GM21381 (cell line): ENCODE results near the gene MPP7.

Source experiments
- ATAC-seq: cut with Tn5 transposase; IDR thresholded peaks from one replicate; pipeline ENCODE4 v1.9.1; 2021; ENCODE audit warnings: mild to moderate bottlenecking, moderate library complexity; ENCODE audit not compliant: unreplicated experiment

Gene MPP7

DNA sequence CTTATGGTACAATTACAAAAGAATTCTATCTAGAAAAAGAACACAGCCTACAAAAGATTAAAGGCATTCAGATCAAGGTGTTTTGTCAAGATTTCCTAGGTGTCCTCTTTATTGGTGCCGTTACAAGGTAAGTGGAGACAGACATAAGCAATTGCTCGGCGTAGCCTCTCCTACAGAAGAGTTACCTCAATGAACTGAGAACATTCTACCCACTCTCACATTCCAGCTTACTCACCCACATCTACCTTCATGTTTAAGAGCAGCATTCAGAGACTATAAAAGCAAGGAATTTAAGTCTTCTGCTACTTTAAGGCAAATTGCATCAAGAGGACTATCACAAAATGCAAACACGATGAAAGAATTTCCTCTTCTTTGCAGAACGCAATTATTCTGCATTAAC is 29.5 kb downstream of the MPP7 start:
- no peak for ATAC-seq

- no peak for ATAC-seq
These were observed 32.9 kb downstream of the MPP7 start for GRCh38 chr10:28269842-28270456.

- no peak for ATAC-seq
These were observed 36.2 kb downstream of the MPP7 start for GRCh38 chr10:28266449-28267224.

GRCh38 chr10:28263136-28263857 is 39.6 kb downstream of the MPP7 start:
- no peak for ATAC-seq

GRCh38 chr10:28256776-28257175 is 46.1 kb downstream of the MPP7 start:
- no peak for ATAC-seq

DNA sequence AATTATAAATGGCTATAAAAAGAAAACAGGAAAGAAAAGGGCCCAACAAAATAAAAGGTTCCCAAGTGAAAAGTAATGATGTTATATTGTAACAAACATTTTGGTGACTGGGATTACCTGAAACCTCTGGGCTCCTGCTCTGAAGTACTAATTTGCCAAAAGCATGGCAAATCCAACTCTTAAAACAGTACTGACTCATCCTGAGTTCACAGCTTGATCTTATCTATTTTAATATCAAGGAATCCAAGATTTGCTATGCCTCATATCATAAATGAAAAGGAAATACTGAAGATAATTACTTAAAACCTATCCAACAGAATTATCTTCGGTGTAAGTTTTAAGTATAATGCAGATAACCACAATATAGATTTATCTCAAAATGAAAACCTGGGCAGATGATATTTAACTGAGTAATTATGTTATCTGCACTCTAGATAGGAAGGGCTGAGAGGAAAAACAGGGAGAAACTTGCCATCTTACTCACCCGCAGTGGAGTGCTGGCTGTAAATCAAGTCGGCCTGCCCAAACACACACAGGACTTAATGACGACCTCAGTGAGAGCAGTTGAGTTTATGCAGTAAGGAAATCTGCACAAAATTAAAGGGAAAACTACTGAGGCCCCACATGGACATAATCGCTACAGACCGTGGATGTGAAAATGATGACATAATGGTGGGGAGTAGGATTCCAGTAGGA is 48.4 kb downstream of the MPP7 start:
- ATAC-seq, result no peak

DNA sequence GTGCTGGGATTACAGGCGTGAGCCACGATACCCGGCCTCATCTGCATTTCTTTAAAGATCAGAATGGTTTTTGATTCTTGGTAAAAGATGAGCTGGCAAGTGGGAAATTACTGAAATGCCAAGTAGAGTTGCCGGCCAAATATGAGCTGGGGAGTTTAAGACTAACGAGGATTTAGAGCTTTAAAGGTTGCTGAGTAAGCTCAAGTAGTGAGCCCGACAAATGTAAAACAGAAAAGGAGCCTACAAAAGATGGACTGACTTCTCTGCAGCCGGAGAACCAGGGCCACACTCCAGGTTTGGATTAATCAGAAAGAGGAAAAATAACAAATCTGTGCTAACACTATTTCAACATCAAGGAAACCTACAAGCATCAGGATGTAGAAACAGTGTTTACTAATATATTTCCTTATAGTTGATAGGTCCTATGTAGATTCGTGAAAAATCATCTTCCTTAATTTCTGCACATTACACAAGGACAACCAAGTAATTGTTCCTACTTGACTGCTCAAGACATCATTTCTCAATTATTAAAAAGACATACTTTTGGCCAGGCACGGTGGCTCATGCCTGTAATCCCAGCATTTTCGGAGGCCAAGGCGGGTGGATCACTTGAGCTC is 49.6 kb downstream of the MPP7 start:
- no peak for ATAC-seq
